GM12878 (cell line): ENCODE measurements around the gene NUP85. TPM values are rescaled to one million over a fixed set of nuclear protein-coding genes. Genes with fewer than 3 reads are reported as not detected.

ENCODE experiments used
- CHD2 ChIP-seq: IDR thresholded peaks from 2 replicates; pipeline ENCODE4 v1.6.1; 2011; ENCODE audit warnings: low read depth, low read length, improper control_type of control experiment, borderline replicate concordance
- KDM1A ChIP-seq: fragments of 200-600 bp; sonication (generic); IDR thresholded peaks from 2 replicates; pipeline ENCODE4 v1.6.1; 2016; ENCODE audit warnings: borderline replicate concordance
- MEF2A ChIP-seq: IDR thresholded peaks from 2 replicates; pipeline ENCODE4 v1.6.1; 2011; ENCODE audit warnings: low read depth, mild to moderate bottlenecking, low read length, moderate library complexity; ENCODE audit not compliant: insufficient read depth
- PAX5 ChIP-seq: IDR thresholded peaks from 2 replicates; pipeline ENCODE4 v1.6.1; 2011; ENCODE audit warnings: low read depth, low read length, borderline replicate concordance
- POLR2AphosphoS5 ChIP-seq: IDR thresholded peaks from 2 replicates; pipeline ENCODE4 v1.6.1; 2011; ENCODE audit warnings: mild to moderate bottlenecking, low read length, inconsistent platforms
- RUNX3 ChIP-seq: IDR thresholded peaks from 2 replicates; pipeline ENCODE4 v1.6.1; 2012; ENCODE audit warnings: low read length, inconsistent platforms
- SIN3A ChIP-seq: IDR thresholded peaks from 2 replicates; pipeline ENCODE4 v1.6.1; 2012; ENCODE audit warnings: low read depth, low read length, improper control_type of control experiment
- TAF1 ChIP-seq: IDR thresholded peaks from 2 replicates; pipeline ENCODE4 v1.6.1; 2011; ENCODE audit warnings: mild to moderate bottlenecking, low read depth, low read length, borderline replicate concordance
- YY1 ChIP-seq: IDR thresholded peaks from 2 replicates; pipeline ENCODE4 v1.6.1; 2011; ENCODE audit warnings: low read depth, mild to moderate bottlenecking, low read length
- polyA plus RNA-seq, 11 experiments: library from polyadenylated mRNA; depleted of rRNA in 4 of 11; unstranded in 6 of 11; stranded (reverse) in 5 of 11; fragments of >200 nt; fragmentation: Nextera tagmentation in 4 of 11; fragmentation: Illumina TruSeq in 1 of 11; extraction: Ambion mirVana in 4 of 11; extraction: Trizol in 1 of 11; gene quantifications; 1 replicate in 1 of 11; 2 replicates in 10 of 11; pipeline versions ENCODE4 v1.2.1 to v1.2.3, GENCODE V29; 2011 to 2016; ENCODE audit warnings: inconsistent platforms in 2 of 11, missing spikeins in 2 of 11, low read depth in 1 of 11
- total RNA-seq, 4 experiments: library from RNA; depleted of rRNA in 3 of 4; stranded (reverse); fragments of >200 nt in 3 of 4; fragmentation: Illumina TruSeq in 1 of 4; extraction: Trizol in 1 of 4; gene quantifications; 2 replicates each; pipeline versions ENCODE4 v1.2.1 to v1.2.3, GENCODE V29; 2013 to 2021
- TF ChIP-seq, protein P1 (sequence below): fragments of 450-650 bp; IDR thresholded peaks from 2 replicates; pipeline ENCODE4 v1.6.1; 2018; ENCODE audit warnings: mild to moderate bottlenecking, low read depth, moderate library complexity; ENCODE audit not compliant: partially characterized antibody
- TF ChIP-seq, protein P2 (sequence below): fragments of 150-350 bp; IDR thresholded peaks from 2 replicates; pipeline ENCODE4 v1.6.1; 2014; ENCODE audit warnings: mild to moderate bottlenecking, low read depth, low read length
- TF ChIP-seq, protein P3 (sequence below): fragments of 450-650 bp; IDR thresholded peaks from 2 replicates; pipeline ENCODE4 v1.6.1; 2017; ENCODE audit warnings: low read depth, mild to moderate bottlenecking, moderate library complexity

Gene NUP85
- total and polyA plus RNA-seq, 10 of the 15 experiments (the other 5 are each of a cell fraction or from before 2014, with no cell fraction given) = 54.0 to 135 (median 95.4) TPM

DNA sequence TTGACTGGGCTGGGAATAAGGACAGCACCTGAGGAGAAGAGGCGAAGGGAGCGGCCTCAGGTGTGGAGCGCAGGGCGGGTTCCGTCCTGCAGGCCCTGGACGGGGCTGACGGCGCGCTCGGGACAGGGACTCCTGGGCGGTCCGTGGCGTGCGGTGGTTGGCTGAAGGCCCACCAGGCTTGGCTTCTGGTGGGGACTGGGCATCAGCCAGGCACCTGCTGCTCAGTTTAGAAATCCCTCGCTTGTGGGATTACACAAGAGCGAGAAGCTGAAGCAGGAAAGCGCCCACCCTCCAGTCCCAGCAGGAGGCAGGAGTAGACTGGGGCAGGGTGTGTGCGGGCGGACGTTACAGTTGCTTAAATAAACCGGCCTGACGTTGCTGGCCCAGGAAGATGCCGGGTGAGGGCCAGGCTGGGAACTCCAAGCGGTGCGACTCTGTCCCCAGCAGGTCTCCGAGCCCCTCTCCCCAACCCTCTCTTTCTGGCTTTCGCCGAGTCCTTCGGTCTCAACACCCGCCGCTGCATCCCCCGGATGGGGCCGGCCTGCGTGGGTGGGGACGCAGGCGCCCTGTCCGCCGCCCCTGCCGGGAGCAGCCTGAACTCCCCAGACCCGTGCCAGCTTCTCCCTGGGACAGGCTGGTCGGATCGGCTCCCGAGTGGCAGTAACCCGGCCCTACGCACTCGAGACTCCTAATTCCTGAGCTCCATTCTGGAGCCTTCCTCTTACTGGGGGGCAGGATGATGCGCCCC, 64.9 kb downstream of the NUP85 start (continued):
- TF ChIP-seq TAF1 = 0 out of 2 replicates have a peak, but pooled peaks have one; percentile 1
- TF ChIP-seq, protein P1, sequence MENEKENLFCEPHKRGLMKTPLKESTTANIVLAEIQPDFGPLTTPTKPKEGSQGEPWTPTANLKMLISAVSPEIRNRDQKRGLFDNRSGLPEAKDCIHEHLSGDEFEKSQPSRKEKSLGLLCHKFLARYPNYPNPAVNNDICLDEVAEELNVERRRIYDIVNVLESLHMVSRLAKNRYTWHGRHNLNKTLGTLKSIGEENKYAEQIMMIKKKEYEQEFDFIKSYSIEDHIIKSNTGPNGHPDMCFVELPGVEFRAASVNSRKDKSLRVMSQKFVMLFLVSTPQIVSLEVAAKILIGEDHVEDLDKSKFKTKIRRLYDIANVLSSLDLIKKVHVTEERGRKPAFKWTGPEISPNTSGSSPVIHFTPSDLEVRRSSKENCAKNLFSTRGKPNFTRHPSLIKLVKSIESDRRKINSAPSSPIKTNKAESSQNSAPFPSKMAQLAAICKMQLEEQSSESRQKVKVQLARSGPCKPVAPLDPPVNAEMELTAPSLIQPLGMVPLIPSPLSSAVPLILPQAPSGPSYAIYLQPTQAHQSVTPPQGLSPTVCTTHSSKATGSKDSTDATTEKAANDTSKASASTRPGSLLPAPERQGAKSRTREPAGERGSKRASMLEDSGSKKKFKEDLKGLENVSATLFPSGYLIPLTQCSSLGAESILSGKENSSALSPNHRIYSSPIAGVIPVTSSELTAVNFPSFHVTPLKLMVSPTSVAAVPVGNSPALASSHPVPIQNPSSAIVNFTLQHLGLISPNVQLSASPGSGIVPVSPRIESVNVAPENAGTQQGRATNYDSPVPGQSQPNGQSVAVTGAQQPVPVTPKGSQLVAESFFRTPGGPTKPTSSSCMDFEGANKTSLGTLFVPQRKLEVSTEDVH = no peak
- TF ChIP-seq YY1 = no peak
- no peak; the same call in 1 of the 2 replicates for TF ChIP-seq PAX5
- TF ChIP-seq, protein P2, sequence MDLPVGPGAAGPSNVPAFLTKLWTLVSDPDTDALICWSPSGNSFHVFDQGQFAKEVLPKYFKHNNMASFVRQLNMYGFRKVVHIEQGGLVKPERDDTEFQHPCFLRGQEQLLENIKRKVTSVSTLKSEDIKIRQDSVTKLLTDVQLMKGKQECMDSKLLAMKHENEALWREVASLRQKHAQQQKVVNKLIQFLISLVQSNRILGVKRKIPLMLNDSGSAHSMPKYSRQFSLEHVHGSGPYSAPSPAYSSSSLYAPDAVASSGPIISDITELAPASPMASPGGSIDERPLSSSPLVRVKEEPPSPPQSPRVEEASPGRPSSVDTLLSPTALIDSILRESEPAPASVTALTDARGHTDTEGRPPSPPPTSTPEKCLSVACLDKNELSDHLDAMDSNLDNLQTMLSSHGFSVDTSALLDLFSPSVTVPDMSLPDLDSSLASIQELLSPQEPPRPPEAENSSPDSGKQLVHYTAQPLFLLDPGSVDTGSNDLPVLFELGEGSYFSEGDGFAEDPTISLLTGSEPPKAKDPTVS = no peak
- TF ChIP-seq POLR2AphosphoS5 = 0 out of 2 replicates have a peak, but pooled peaks have one; percentile 52
- TF ChIP-seq, protein P3, sequence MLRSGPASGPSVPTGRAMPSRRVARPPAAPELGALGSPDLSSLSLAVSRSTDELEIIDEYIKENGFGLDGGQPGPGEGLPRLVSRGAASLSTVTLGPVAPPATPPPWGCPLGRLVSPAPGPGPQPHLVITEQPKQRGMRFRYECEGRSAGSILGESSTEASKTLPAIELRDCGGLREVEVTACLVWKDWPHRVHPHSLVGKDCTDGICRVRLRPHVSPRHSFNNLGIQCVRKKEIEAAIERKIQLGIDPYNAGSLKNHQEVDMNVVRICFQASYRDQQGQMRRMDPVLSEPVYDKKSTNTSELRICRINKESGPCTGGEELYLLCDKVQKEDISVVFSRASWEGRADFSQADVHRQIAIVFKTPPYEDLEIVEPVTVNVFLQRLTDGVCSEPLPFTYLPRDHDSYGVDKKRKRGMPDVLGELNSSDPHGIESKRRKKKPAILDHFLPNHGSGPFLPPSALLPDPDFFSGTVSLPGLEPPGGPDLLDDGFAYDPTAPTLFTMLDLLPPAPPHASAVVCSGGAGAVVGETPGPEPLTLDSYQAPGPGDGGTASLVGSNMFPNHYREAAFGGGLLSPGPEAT = 0 out of 2 replicates have a peak, but pooled peaks have one; percentile 32
- TF ChIP-seq CHD2 = 0 out of 2 replicates have a peak, but pooled peaks have one; percentile 9
- peak; percentile 70 for TF ChIP-seq SIN3A
- no peak for TF ChIP-seq KDM1A
- no peak for TF ChIP-seq MEF2A
- peak; percentile 20; the same call in 1 of the 2 replicates for TF ChIP-seq RUNX3
